Astrocyte of the spinal cord (primary cell): ENCODE data around the gene MAP3K1.

Source experiments
- DNase-seq: peaks from one replicate; pipeline ENCODE4 v3.0.0; 2011; ENCODE audit warnings: low read depth, low spot score
- H3K4me3 ChIP-seq: 2 replicates; pipeline ENCODE4 v1.5.1; 2011; ENCODE audit warnings: low read depth, mild to moderate bottlenecking, low read length, moderate library complexity
- CTCF ChIP-seq: IDR thresholded peaks from 2 replicates; pipeline ENCODE4 v1.5.1; 2012; ENCODE audit warnings: low read depth, mild to moderate bottlenecking, low read length, inconsistent platforms
- in situ Hi-C: cut with HindIII; loops from 2 replicates; pipeline ENCODE4 v1.10.0; 2017; ENCODE audit warnings: low sequenced_read_pairs

Gene MAP3K1

GRCh38 chr5:56803894-56804293, 11.5 kb upstream of the MAP3K1 start:
- in situ Hi-C loops: no loop called here
- TF ChIP-seq CTCF: no peak
- no peak overlapping the region for H3K4me3 ChIP-seq
- DNase-seq: no peak

- H3K4me3 ChIP-seq: no peak overlapping the region
- in situ Hi-C loops: no loop called here
- no peak for DNase-seq
- TF ChIP-seq CTCF: no peak
Observed at GRCh38 chr5:56807679-56808078, 7.7 kb upstream of the MAP3K1 start.

GRCh38 chr5:56808211-56808610, 7.1 kb upstream of the MAP3K1 start:
- in situ Hi-C loops: no loop called here
- no peak for DNase-seq
- TF ChIP-seq CTCF: no peak
- no peak overlapping the region for H3K4me3 ChIP-seq

- DNase-seq: no peak
- in situ Hi-C loops: no loop called here
- H3K4me3 ChIP-seq: no peak overlapping the region
- no peak for TF ChIP-seq CTCF
Observed at GRCh38 chr5:56810826-56811225, 4.5 kb upstream of the MAP3K1 start.

GRCh38 chr5:56812110-56812509, 3.2 kb upstream of the MAP3K1 start:
- TF ChIP-seq CTCF: no peak
- in situ Hi-C loops: no loop called here
- no peak overlapping the region for H3K4me3 ChIP-seq
- DNase-seq: no peak

GRCh38 chr5:56813302-56813701, 2.0 kb upstream of the MAP3K1 start:
- DNase-seq: no peak
- in situ Hi-C loops: no loop called here
- no peak for TF ChIP-seq CTCF
- H3K4me3 ChIP-seq: no peak overlapping the region

- peak; percentile 29 for DNase-seq
- in situ Hi-C loops: no loop called here
- H3K4me3 ChIP-seq: peak overlapping the region; percentile 58
- no peak for TF ChIP-seq CTCF
Observed at GRCh38 chr5:56814361-56814962, 887 bp upstream of the MAP3K1 start.
